CD4-positive, alpha-beta T cell (primary cell): ENCODE measurements around the gene FAM131C. TPM values are rescaled to one million over a fixed set of nuclear protein-coding genes. Genes with fewer than 3 reads are reported as not detected.
"Not testable (repeated sequence)": the region's sequence is repeated elsewhere in the genome, so short reads cannot be mapped to it uniquely, and the experiment has no call there.

ENCODE experiments used
- ATAC-seq: fragments of 200-7000 bp; cut with Tn5 transposase; one replicate; pipeline ENCODE4 v1.10.0; 2022; ENCODE audit warnings: mild to moderate bottlenecking; ENCODE audit not compliant: poor library complexity
- CTCF ChIA-PET: fragments of 350-600 bp; sonication (Branson Sonifier 250); formaldehyde crosslinking; loops from one replicate; lab custom pipeline; 2021; ENCODE audit warnings: antibody characterized with exemption, inconsistent platforms; lab: Charles Lee
- POLR2A ChIA-PET: fragments of 350-600 bp; sonication (Branson Sonifier 250); formaldehyde crosslinking; loops from one replicate; lab custom pipeline; 2021; ENCODE audit warnings: antibody characterized with exemption, inconsistent platforms; lab: Charles Lee
- DNase-seq, 14 experiments: peaks; one replicate each; pipeline ENCODE4 v3.0.0-alpha.2; 2013 to 2020; ENCODE audit warnings: mixed read lengths in 2 of 14
- H3K27ac ChIP-seq, 2 donors: one replicate each; pipeline versions ENCODE4 v1.5.1 to v1.7.0; 2013; ENCODE audit warnings: low read length in 2 of 2, low read depth in 1 of 2, mild to moderate bottlenecking in 1 of 2
- H3K27me3 ChIP-seq, 2 experiments: 1 replicate in 1 of 2; 2 replicates in 1 of 2; pipeline versions ENCODE4 v1.6.1 to v1.7.0; 2013; ENCODE audit warnings: low read length in 2 of 2, control low read depth in 1 of 2, mild to moderate bottlenecking in 1 of 2, moderate library complexity in 1 of 2; ENCODE audit not compliant: insufficient read depth in 2 of 2, control insufficient read depth in 1 of 2
- H3K36me3 ChIP-seq: one replicate; pipeline ENCODE4 v1.6.1; 2013; ENCODE audit warnings: low read length, control low read depth; ENCODE audit not compliant: insufficient read depth
- H3K4me1 ChIP-seq: one replicate; pipeline ENCODE4 v1.6.1; 2013; ENCODE audit warnings: low read length, control low read depth; ENCODE audit not compliant: insufficient read depth
- H3K4me3 ChIP-seq: one replicate; pipeline ENCODE4 v1.5.1; 2013; ENCODE audit warnings: mild to moderate bottlenecking, low read length, moderate library complexity
- H3K9me3 ChIP-seq, 2 experiments: 1 replicate in 1 of 2; 2 replicates in 1 of 2; pipeline versions ENCODE4 v1.6.1 to v1.7.0; 2013; ENCODE audit warnings: low read length in 2 of 2, mild to moderate bottlenecking in 2 of 2, control low read depth in 1 of 2, moderate library complexity in 1 of 2; ENCODE audit not compliant: control insufficient read depth in 1 of 2, insufficient read depth in 1 of 2
- H3K27ac Mint-ChIP-seq: one replicate; pipeline ENCODE4 v1.8.0; 2020; ENCODE audit warnings: mixed read lengths
- H3K27me3 Mint-ChIP-seq: one replicate; pipeline ENCODE4 v1.8.0; 2021; ENCODE audit warnings: mixed read lengths
- H3K36me3 Mint-ChIP-seq: one replicate; pipeline ENCODE4 v1.8.0; 2021; ENCODE audit warnings: low read depth, mixed read lengths
- H3K4me1 Mint-ChIP-seq: one replicate; pipeline ENCODE4 v1.8.0; 2021; ENCODE audit warnings: low read depth, mixed read lengths
- H3K4me3 Mint-ChIP-seq: one replicate; pipeline ENCODE4 v1.8.0; 2020; ENCODE audit warnings: mild to moderate bottlenecking, mixed read lengths
- H3K9me3 Mint-ChIP-seq: one replicate; pipeline ENCODE4 v1.8.0; 2020; ENCODE audit warnings: mixed read lengths
- CTCF ChIP-seq: fragments of 200-600 bp; IDR thresholded peaks from one replicate; pipeline ENCODE4 v1.8.0; 2022; ENCODE audit warnings: antibody characterized with exemption, mild to moderate bottlenecking
- intact Hi-C, 2 experiments: fragments of 100-400 bp; cut with DNase I in 1 of 2; cut with micrococcal nuclease in 1 of 2; formaldehyde crosslinking; loops; one replicate each; pipeline versions ENCODE4 v1.15.1 to v1.9.0; 2023 to 2025; cut with DNase I, micrococcal nuclease
- total RNA-seq, 174 experiments: library from RNA in 2 of 174; stranded (reverse) in 2 of 174; gene quantifications; one replicate each; pipeline ENCODE4 v1.2.3 and lab custom pipeline; 2021 to 2026

Gene FAM131C
- total RNA-seq, 2 experiments from 2014 or later: not detected

GRCh38 chr1:16031551-16031950 lies 41.9 kb downstream of the FAM131C start:
- Histone ChIP-seq H3K4me1 (peaks cover 9% of the 10 kb centered on the region), H3K36me3 (no peaks in the 10 kb centered on the region), H3K9me3 (peaks cover 0 to 9% of the 10 kb centered on the region in 2 experiments), H3K4me3 (no peak overlapping the region), H3K27ac (no peak overlapping the region), H3K27me3 (peaks cover 14 to 19% of the 10 kb centered on the region in 2 experiments)
- Mint-ChIP-seq H3K4me1 (no peaks in the 10 kb centered on the region), H3K36me3 (no peaks in the 10 kb centered on the region), H3K27ac (no peak overlapping the region), H3K27me3 (peaks cover 30% of the 10 kb centered on the region), H3K4me3 (no peak overlapping the region), H3K9me3 (no peaks in the 10 kb centered on the region)
- intact Hi-C loops: no loop called here
- ChIA-PET CTCF (no interaction called here), POLR2A (no interaction called here)
- no peak for TF ChIP-seq CTCF
- no peak for DNase-seq
- ATAC-seq: no peak

GRCh38 chr1:16029288-16029687 lies 44.2 kb downstream of the FAM131C start:
- POLR2A ChIA-PET: no interaction called here
- intact Hi-C loops: no loop called here
- H3K4me3 Mint-ChIP-seq: no peak overlapping the region
- no peaks in the 10 kb centered on the region for H3K36me3 Mint-ChIP-seq
- H3K27ac Mint-ChIP-seq: no peak overlapping the region
- H3K9me3 Mint-ChIP-seq: no peaks in the 10 kb centered on the region
- ATAC-seq (no peak), DNase-seq (no peak)
- Histone ChIP-seq H3K27ac (no peak overlapping the region), H3K9me3 (peaks cover 0 to 9% of the 10 kb centered on the region in 2 experiments), H3K27me3 (peaks cover 14 to 19% of the 10 kb centered on the region in 2 experiments), H3K4me3 (no peak overlapping the region), H3K4me1 (peaks cover 11% of the 10 kb centered on the region), H3K36me3 (no peaks in the 10 kb centered on the region)
- peaks cover 34% of the 10 kb centered on the region for H3K27me3 Mint-ChIP-seq
- TF ChIP-seq CTCF: no peak
- H3K4me1 Mint-ChIP-seq: no peaks in the 10 kb centered on the region
- CTCF ChIA-PET: interaction anchor here (0.6 kb wide), 1 partner anchor 196 kb away, joined by 6 read pairs; no protein-coding TSS in a partner anchor

GRCh38 chr1:16029003-16029268 lies 44.5 kb downstream of the FAM131C start:
- H3K9me3 ChIP-seq, H3K27ac Mint-ChIP-seq, H3K27ac ChIP-seq, H3K36me3 Mint-ChIP-seq, H3K9me3 Mint-ChIP-seq, ATAC-seq, DNase-seq, H3K36me3 ChIP-seq, intact Hi-C loops, H3K4me3 Mint-ChIP-seq, H3K4me1 Mint-ChIP-seq, POLR2A ChIA-PET, H3K4me3 ChIP-seq: not testable (repeated sequence)
- CTCF ChIA-PET: interaction anchor here (0.6 kb wide), 1 partner anchor 195 kb away, joined by 6 read pairs; no protein-coding TSS in a partner anchor
- H3K27me3 Mint-ChIP-seq: peaks cover 38% of the 10 kb centered on the region
- Histone ChIP-seq H3K4me1 (peaks cover 11% of the 10 kb centered on the region), H3K27me3 (peaks cover 14 to 19% of the 10 kb centered on the region in 2 experiments)

GRCh38 chr1:16028237-16029002 lies 45.0 kb downstream of the FAM131C start:
- H3K27me3 Mint-ChIP-seq: peaks cover 39% of the 10 kb centered on the region
- CTCF ChIA-PET: no interaction called here
- DNase-seq: no peak
- no peaks in the 10 kb centered on the region for H3K4me1 Mint-ChIP-seq
- no peaks in the 10 kb centered on the region for H3K36me3 Mint-ChIP-seq
- peaks cover 11% of the 10 kb centered on the region for H3K4me1 ChIP-seq
- intact Hi-C loops: no loop called here
- H3K9me3 Mint-ChIP-seq: no peaks in the 10 kb centered on the region
- H3K4me3 ChIP-seq: no peak overlapping the region
- POLR2A ChIA-PET: no interaction called here
- H3K4me3 Mint-ChIP-seq: peak overlapping the region; percentile 58
- no peaks in the 10 kb centered on the region for H3K36me3 ChIP-seq
- no peak for ATAC-seq
- TF ChIP-seq CTCF: no peak
- H3K27ac Mint-ChIP-seq: no peak overlapping the region
- peaks cover 14 to 19% of the 10 kb centered on the region in 2 experiments for H3K27me3 ChIP-seq
- H3K27ac ChIP-seq: no peak overlapping the region
- peaks cover 0 to 9% of the 10 kb centered on the region in 2 experiments for H3K9me3 ChIP-seq
